ENCODE results near the gene DOCK6.

DNA sequence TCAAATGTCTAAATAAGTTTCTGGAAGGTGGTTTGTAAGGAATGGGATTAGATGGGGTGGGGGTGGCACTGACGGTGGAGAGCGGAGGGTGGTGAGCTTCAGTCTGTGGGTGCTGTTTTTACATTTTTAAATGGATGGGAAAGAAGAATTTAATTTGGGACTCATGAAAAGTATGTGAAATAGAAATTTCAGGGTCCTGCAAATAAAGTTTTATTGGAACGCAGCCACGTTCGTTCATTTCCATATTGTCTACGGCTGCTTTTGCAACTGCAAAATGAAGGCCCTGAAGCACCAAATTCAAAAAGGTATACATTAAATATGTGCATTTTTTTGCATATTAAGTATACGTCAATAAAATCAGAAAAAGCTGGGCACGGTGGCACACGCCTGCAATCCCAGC is 74.9 kb downstream of the DOCK6 start:
- TF ChIP-seq, protein P1, sequence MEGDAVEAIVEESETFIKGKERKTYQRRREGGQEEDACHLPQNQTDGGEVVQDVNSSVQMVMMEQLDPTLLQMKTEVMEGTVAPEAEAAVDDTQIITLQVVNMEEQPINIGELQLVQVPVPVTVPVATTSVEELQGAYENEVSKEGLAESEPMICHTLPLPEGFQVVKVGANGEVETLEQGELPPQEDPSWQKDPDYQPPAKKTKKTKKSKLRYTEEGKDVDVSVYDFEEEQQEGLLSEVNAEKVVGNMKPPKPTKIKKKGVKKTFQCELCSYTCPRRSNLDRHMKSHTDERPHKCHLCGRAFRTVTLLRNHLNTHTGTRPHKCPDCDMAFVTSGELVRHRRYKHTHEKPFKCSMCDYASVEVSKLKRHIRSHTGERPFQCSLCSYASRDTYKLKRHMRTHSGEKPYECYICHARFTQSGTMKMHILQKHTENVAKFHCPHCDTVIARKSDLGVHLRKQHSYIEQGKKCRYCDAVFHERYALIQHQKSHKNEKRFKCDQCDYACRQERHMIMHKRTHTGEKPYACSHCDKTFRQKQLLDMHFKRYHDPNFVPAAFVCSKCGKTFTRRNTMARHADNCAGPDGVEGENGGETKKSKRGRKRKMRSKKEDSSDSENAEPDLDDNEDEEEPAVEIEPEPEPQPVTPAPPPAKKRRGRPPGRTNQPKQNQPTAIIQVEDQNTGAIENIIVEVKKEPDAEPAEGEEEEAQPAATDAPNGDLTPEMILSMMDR (conservative IDR thresholded peaks at IDR 0.05; ENCODE audit: low read depth, low read length), result no peak
- TF ChIP-seq EZH2 (IDR thresholded peaks at IDR 0.05; ENCODE audit: low read length, unreplicated experiment) (no peak), EZH2phosphoT487 (IDR thresholded peaks at IDR 0.05; ENCODE audit: borderline replicate concordance, low read length) (no peak)

Measured in PC-3 (cell line).